H1 (cell line): Measurements from ENCODE around the gene FAM53A. TPM values are rescaled to one million over a fixed set of nuclear protein-coding genes. Genes with fewer than 3 reads are reported as not detected.

Experiments used
- CTCF ChIA-PET: fragments of 300-600 bp; sonication (Branson Sonifier 250); formaldehyde crosslinking; loops from one replicate; lab custom pipeline; 2021; ENCODE audit not compliant: partially characterized antibody; lab: Charles Lee
- POLR2A ChIA-PET: fragments of 300-600 bp; sonication (Branson Sonifier 250); formaldehyde crosslinking; loops from one replicate; lab custom pipeline; 2021; ENCODE audit warnings: inconsistent platforms; ENCODE audit not compliant: partially characterized antibody; lab: Charles Lee
- DNase-seq, 2 experiments: peaks; one replicate each; pipeline versions ENCODE4 v3.0.0 to v3.0.0-alpha.2; 2010 to 2022; ENCODE audit warnings: low spot score in 2 of 2, low read depth in 1 of 2, mixed read lengths in 1 of 2
- FAIRE-seq: peaks from 2 replicates; lab custom pipeline; 2011; peaks lifted over from hg19 to GRCh38; lab: Jason Lieb, UNC
- H2AFZ ChIP-seq: 2 replicates; pipeline ENCODE4 v1.8.1; 2012; ENCODE audit warnings: low read length, inconsistent platforms
- H2AK5ac ChIP-seq: 2 replicates; pipeline ENCODE4 v1.6.1; 2013; ENCODE audit warnings: low read depth, low read length
- H2BK120ac ChIP-seq: replicated peaks from 2 replicates; pipeline ENCODE3; 2013; ENCODE audit warnings: low read depth, low read length, inconsistent platforms
- H2BK12ac ChIP-seq: 2 replicates; pipeline ENCODE4 v1.6.1; 2013; ENCODE audit warnings: low read depth, low read length
- H2BK15ac ChIP-seq: 2 replicates; pipeline ENCODE4 v1.6.1; 2013; ENCODE audit warnings: low read length
- H2BK20ac ChIP-seq: 2 replicates; pipeline ENCODE4 v1.6.1; 2013; ENCODE audit warnings: low read length
- H2BK5ac ChIP-seq: 2 replicates; pipeline ENCODE4 v1.6.1; 2013; ENCODE audit warnings: low read depth, low read length
- H3K14ac ChIP-seq: 2 replicates; pipeline ENCODE4 v1.6.1; 2013; ENCODE audit warnings: inconsistent platforms; ENCODE audit not compliant: insufficient read length
- H3K18ac ChIP-seq: 2 replicates; pipeline ENCODE4 v1.6.1; 2013; ENCODE audit warnings: low read length; ENCODE audit errors: extremely low read depth
- H3K23ac ChIP-seq: 2 replicates; pipeline ENCODE4 v1.6.1; 2013; ENCODE audit warnings: inconsistent platforms; ENCODE audit not compliant: insufficient read length
- H3K23me2 ChIP-seq: 2 replicates; pipeline ENCODE4 v1.6.1; 2013; ENCODE audit warnings: low read depth, low read length
- H3K27ac ChIP-seq: 2 replicates; pipeline ENCODE4 v1.6.1; 2011; ENCODE audit warnings: low read depth, low read length, inconsistent platforms
- H3K27me3 ChIP-seq, 4 experiments: replicated peaks in 1 of 4; 1 replicate in 1 of 4; 2 replicates in 3 of 4; pipeline versions ENCODE4 v1.6.1 to v1.8.1; 2011 to 2013; ENCODE audit warnings: low read length in 3 of 4, mild to moderate bottlenecking in 3 of 4, inconsistent platforms in 2 of 4, mixed read lengths in 2 of 4, moderate library complexity in 1 of 4; ENCODE audit not compliant: control insufficient read depth in 3 of 4, insufficient read depth in 3 of 4; ENCODE audit errors: extremely low read depth in 1 of 4
- H3K36me3 ChIP-seq, 4 experiments: 2 replicates each; pipeline versions ENCODE4 v1.6.1 to v1.8.1; 2011 to 2013; ENCODE audit warnings: mild to moderate bottlenecking in 4 of 4, low read length in 3 of 4, moderate library complexity in 2 of 4, control low read depth in 1 of 4, inconsistent platforms in 1 of 4; ENCODE audit not compliant: insufficient read depth in 4 of 4, control insufficient read depth in 2 of 4
- H3K4ac ChIP-seq: replicated peaks from 2 replicates; pipeline ENCODE3; 2013; ENCODE audit warnings: low read length, low read depth, mixed read lengths, inconsistent platforms; ENCODE audit not compliant: insufficient read length
- H3K4me1 ChIP-seq, 4 experiments: replicated peaks in 1 of 4; 1 replicate in 1 of 4; 2 replicates in 3 of 4; pipeline versions ENCODE4 v1.6.1 to v1.8.1; 2011 to 2013; ENCODE audit warnings: low read length in 3 of 4, inconsistent platforms in 2 of 4, mixed read lengths in 1 of 4; ENCODE audit not compliant: insufficient read depth in 4 of 4, control insufficient read depth in 3 of 4
- H3K4me2 ChIP-seq, 2 experiments: 2 replicates each; pipeline versions ENCODE4 v1.6.1 to v1.8.1; 2011 to 2013; ENCODE audit warnings: low read depth in 2 of 2, low read length in 2 of 2, control low read depth in 1 of 2, inconsistent platforms in 1 of 2, mild to moderate bottlenecking in 1 of 2; ENCODE audit not compliant: insufficient read depth in 1 of 2
- H3K4me3 ChIP-seq, 4 experiments: fragments of 200-600, 300-600 bp in 1 of 4; sonication (generic), shearing (Covaris generic), sonication (Bioruptor Twin) in 1 of 4; 2 replicates each; pipeline versions ENCODE4 v1.5.1 to v1.8.1; 2011 to 2016; ENCODE audit warnings: low read length in 4 of 4, low read depth in 3 of 4, control low read depth in 2 of 4, inconsistent platforms in 2 of 4, mild to moderate bottlenecking in 2 of 4, mixed read lengths in 1 of 4, moderate library complexity in 1 of 4; ENCODE audit not compliant: insufficient read depth in 2 of 4; ENCODE audit errors: extremely low read depth in 1 of 4
- H3K56ac ChIP-seq: replicated peaks from 2 replicates; pipeline ENCODE3; 2013; ENCODE audit warnings: low read depth, mild to moderate bottlenecking, mixed read lengths, low read length, inconsistent platforms; ENCODE audit not compliant: insufficient read length
- H3K79me1 ChIP-seq: 2 replicates; pipeline ENCODE4 v1.6.1; 2013; ENCODE audit warnings: low read depth, low read length, control low read depth
- H3K79me2 ChIP-seq, 2 experiments: 2 replicates each; pipeline versions ENCODE4 v1.6.1 to v1.8.1; 2012 to 2013; ENCODE audit warnings: low read length in 2 of 2, mild to moderate bottlenecking in 2 of 2, inconsistent platforms in 1 of 2; ENCODE audit not compliant: insufficient read depth in 2 of 2, control insufficient read depth in 1 of 2
- H3K9ac ChIP-seq, 4 experiments: replicated peaks in 1 of 4; 1 replicate in 1 of 4; 2 replicates in 3 of 4; pipeline versions ENCODE4 v1.6.1 to v1.8.1; 2011 to 2013; ENCODE audit warnings: low read depth in 3 of 4, low read length in 3 of 4, control low read depth in 2 of 4, mild to moderate bottlenecking in 2 of 4, moderate library complexity in 2 of 4, inconsistent platforms in 1 of 4; ENCODE audit errors: extremely low read depth in 1 of 4
- H3K9me3 ChIP-seq, 2 experiments: 2 replicates each; pipeline versions ENCODE4 v1.6.1 to v1.8.1; 2012 to 2013; ENCODE audit warnings: mild to moderate bottlenecking in 2 of 2, moderate library complexity in 2 of 2, control low read depth in 1 of 2, inconsistent platforms in 1 of 2, low read depth in 1 of 2, low read length in 1 of 2, mixed read lengths in 1 of 2; ENCODE audit not compliant: insufficient read depth in 2 of 2
- H4K20me1 ChIP-seq, 2 experiments: replicated peaks in 1 of 2; 2 replicates each; pipeline versions ENCODE3 to v1.8.1; 2011 to 2013; ENCODE audit warnings: inconsistent platforms in 2 of 2, low read length in 2 of 2, mild to moderate bottlenecking in 1 of 2; ENCODE audit not compliant: insufficient read depth in 2 of 2, control insufficient read depth in 1 of 2
- H4K5ac ChIP-seq: 2 replicates; pipeline ENCODE4 v1.6.1; 2013; ENCODE audit warnings: low read length, low read depth, mixed read lengths, inconsistent platforms; ENCODE audit not compliant: insufficient read length
- H4K8ac ChIP-seq: 2 replicates; pipeline ENCODE4 v1.8.0; 2013; ENCODE audit warnings: mild to moderate bottlenecking, moderate library complexity, low read length, inconsistent platforms; ENCODE audit not compliant: insufficient read depth; ENCODE audit errors: extremely low read depth
- H4K91ac ChIP-seq: replicated peaks from 2 replicates; pipeline ENCODE3; 2013; ENCODE audit warnings: low read length, mixed read lengths, inconsistent platforms; ENCODE audit not compliant: insufficient read length
- BACH1 ChIP-seq: IDR thresholded peaks from 2 replicates; pipeline ENCODE4 v1.6.1; 2012; ENCODE audit warnings: low read length, improper control_type of control experiment
- CREB1 ChIP-seq: IDR thresholded peaks from 2 replicates; pipeline ENCODE4 v1.6.1; 2012; ENCODE audit warnings: inconsistent platforms
- JUN ChIP-seq: IDR thresholded peaks from 2 replicates; pipeline ENCODE4 v1.6.1; 2011; ENCODE audit warnings: low read depth, mild to moderate bottlenecking, improper control_type of control experiment, low read length
- KDM5A ChIP-seq: fragments of 200-600 bp; IDR thresholded peaks from 2 replicates; pipeline ENCODE4 v1.7.1; 2012; ENCODE audit warnings: mild to moderate bottlenecking, low read length, inconsistent platforms, mixed read lengths
- MAFK ChIP-seq: IDR thresholded peaks from 2 replicates; pipeline ENCODE4 v1.6.1; 2012; ENCODE audit warnings: low read depth, mild to moderate bottlenecking, improper control_type of control experiment, low read length
- NRF1 ChIP-seq: IDR thresholded peaks from 2 replicates; pipeline ENCODE4 v1.6.1; 2011; ENCODE audit warnings: mild to moderate bottlenecking, low read depth, low read length, improper control_type of control experiment
- POLR2AphosphoS5 ChIP-seq: IDR thresholded peaks from 2 replicates; pipeline ENCODE4 v1.6.1; 2011; ENCODE audit warnings: low read depth, low read length
- RBBP5 ChIP-seq: IDR thresholded peaks from 2 replicates; pipeline ENCODE4 v1.7.1; 2012; ENCODE audit warnings: low read depth, mild to moderate bottlenecking, inconsistent platforms, low read length, moderate library complexity, borderline replicate concordance
- SP2 ChIP-seq: IDR thresholded peaks from 2 replicates; pipeline ENCODE4 v1.6.1; 2012; ENCODE audit warnings: mild to moderate bottlenecking, low read length, inconsistent platforms
- SUZ12 ChIP-seq: fragments of 200-600 bp; sonication (generic); IDR thresholded peaks from 2 replicates; pipeline ENCODE4 v1.6.1; 2012; ENCODE audit warnings: mild to moderate bottlenecking, inconsistent platforms, low read length, moderate library complexity, mixed read lengths
- TBP ChIP-seq: IDR thresholded peaks from 2 replicates; pipeline ENCODE4 v1.6.1; 2011; ENCODE audit warnings: low read depth, low read length, improper control_type of control experiment
- WGBS, 2 experiments: shearing (Covaris generic) in 1 of 2; methylation state at CpG; one replicate each; pipeline versions ENCODE4 v1.1.6 to v1.1.7; 2013 to 2015; ENCODE audit warnings: low lambda C conversion rate in 2 of 2, mixed read lengths in 2 of 2, inconsistent platforms in 1 of 2, low coverage in 1 of 2, missing lambda C conversion rate in 1 of 2; ENCODE audit not compliant: insufficient replicate concordance in 2 of 2, insufficient coverage in 1 of 2, insufficient read length in 1 of 2; ENCODE audit errors: extremely low coverage in 1 of 2, missing lambda C conversion rate in 1 of 2; 5-methylcytosine and 5-hydroxymethylcytosine counted together
- polyA plus RNA-seq, 7 experiments: library from polyadenylated mRNA; depleted of rRNA in 3 of 7; stranded (reverse) in 5 of 7; unstranded in 2 of 7; fragments of >200 nt in 5 of 7; fragments of 200-250 nt in 2 of 7; gene quantifications; 1 replicate in 5 of 7; 2 replicates in 1 of 7; 4 replicates in 1 of 7; pipeline versions ENCODE4 v1.2.1 to v1.2.3, GENCODE V29; 2011 to 2013; ENCODE audit warnings: missing spikeins in 2 of 7, mixed read lengths in 2 of 7
- total RNA-seq: library from RNA; stranded (reverse); fragmentation: NEBNext Ultra II Directional; extraction: Animal tissue kit (Norgen Biotek cat#: 25700); gene quantifications from 2 replicates; pipeline ENCODE4 v1.2.1, GENCODE V29; 2021
- TF ChIP-seq, protein P1 (sequence below): IDR thresholded peaks from 2 replicates; pipeline ENCODE4 v1.6.1; 2011; ENCODE audit warnings: low read depth, mild to moderate bottlenecking, low read length; ENCODE audit not compliant: insufficient read depth

FAM53A gene
- total and polyA plus RNA-seq, 2 of the 8 experiments (the other 6 are each of a cell fraction or from before 2014, with no cell fraction given) = 1.9 to 2.0 TPM

DNA sequence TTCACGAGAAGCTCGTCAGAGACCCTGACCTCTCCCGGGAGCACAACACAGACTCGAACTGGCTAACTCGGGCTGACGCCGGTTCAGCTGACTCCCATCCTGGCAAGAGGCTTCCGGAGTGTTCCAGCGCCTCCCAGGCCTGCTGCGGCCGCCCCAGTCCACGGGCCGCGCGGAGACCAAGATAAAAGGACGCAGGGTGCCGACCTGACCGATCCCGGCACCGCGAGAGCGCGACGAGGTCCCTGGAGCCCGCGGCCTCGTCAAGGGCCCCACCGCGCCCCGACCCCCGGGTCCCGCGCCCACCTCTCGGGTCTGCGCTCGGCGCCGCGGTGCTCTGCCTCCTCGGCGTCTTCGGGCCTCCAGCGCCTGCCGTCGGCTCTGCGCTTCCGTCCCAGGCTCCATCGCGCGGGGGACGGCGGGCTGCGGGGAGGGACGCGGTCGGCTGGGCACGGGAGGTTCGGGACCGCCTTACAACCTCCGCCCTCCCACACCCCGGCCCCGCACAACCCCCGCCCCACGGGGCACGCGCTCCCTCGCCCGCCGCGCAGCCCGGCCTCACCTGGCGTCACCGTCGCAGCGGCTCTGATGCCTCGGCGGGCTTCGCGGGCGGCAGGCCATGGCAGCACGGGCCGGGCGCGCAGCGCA lies 27.6 kb upstream of the FAM53A start:
- Histone ChIP-seq H2AFZ (no peak overlapping the region), H4K8ac (peak overlapping the region; percentile 90; the same call in 1 of the 2 replicates), H2BK15ac (no peak overlapping the region), H3K4me2 (peak overlapping the region; percentile 84 to 86), H3K4me1 (peaks cover 0 to 12% (median 3%) of the 10 kb centered on the region in 4 experiments; a peak in 4 of 7 replicates), H3K18ac (peak overlapping the region; percentile 32), H4K5ac (no peak overlapping the region), H3K23ac (no peak overlapping the region), H3K79me2 (peaks cover 13 to 34% of the 10 kb centered on the region in 2 experiments), H3K56ac (peak overlapping the region; percentile 24), H3K27ac (peak overlapping the region; percentile 95; the same call in 1 of the 2 replicates), H2BK20ac (no peak overlapping the region), H3K14ac (no peak overlapping the region), H3K27me3 (no peaks in the 10 kb centered on the region), H2AK5ac (0 out of 2 replicates have a peak overlapping the region, but pooled peaks have one; percentile 75), H4K20me1 (peaks cover 3 to 16% of the 10 kb centered on the region in 2 experiments), H2BK120ac (no peak overlapping the region), H3K4ac (no peak overlapping the region), H3K79me1 (peaks cover 13% of the 10 kb centered on the region), H2BK5ac (no peak overlapping the region), H3K9me3 (no peaks in the 10 kb centered on the region), H2BK12ac (0 out of 2 replicates have a peak overlapping the region, but pooled peaks have one; percentile 27), H3K4me3 (peak overlapping the region; percentile 52 to 89 (median 86)), H3K9ac (peak overlapping the region; percentile 87 to 97 (median 89)), H4K91ac (no peak overlapping the region), H3K23me2 (peaks cover 12% of the 10 kb centered on the region; the same call in 1 of the 2 replicates), H3K36me3 (peaks cover 0 to 7% (median 4%) of the 10 kb centered on the region in 4 experiments; a peak in 4 of 8 replicates)
- ChIA-PET CTCF (no interaction called here), POLR2A (interaction anchor here (0.8 to 7.9 kb wide), 17 partner anchors 9 to 159 kb away, joined by 3 to 100 read pairs (median 4); partner anchors contain the start of genes FGFR3, TACC3 and TMEM129)
- FAIRE-seq (no peak), DNase-seq (no peak)
- 1% methylated on average over 19 of the region's 85 CpGs; no CpG with 5 or more reads in 1 of the 2 experiments for WGBS, 2 experiments
- 0 out of 2 replicates have a peak, but pooled peaks have one; percentile 25 for TF ChIP-seq TBP
- TF ChIP-seq CREB1 = peak; percentile 51; the same call in 1 of the 2 replicates
- peak; percentile 9; the same call in 1 of the 2 replicates for TF ChIP-seq SUZ12
- no peak for TF ChIP-seq BACH1
- no peak for TF ChIP-seq MAFK
- TF ChIP-seq SP2 = no peak
- no peak for TF ChIP-seq JUN
- no peak for TF ChIP-seq NRF1
- TF ChIP-seq RBBP5 = peak; percentile 64; the same call in 1 of the 2 replicates
- TF ChIP-seq POLR2AphosphoS5 = no peak
- no peak for TF ChIP-seq KDM5A
- TF ChIP-seq, protein P1, sequence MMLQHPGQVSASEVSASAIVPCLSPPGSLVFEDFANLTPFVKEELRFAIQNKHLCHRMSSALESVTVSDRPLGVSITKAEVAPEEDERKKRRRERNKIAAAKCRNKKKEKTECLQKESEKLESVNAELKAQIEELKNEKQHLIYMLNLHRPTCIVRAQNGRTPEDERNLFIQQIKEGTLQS = no peak
